Measurements from ENCODE around the gene MRPL27.

GRCh38 chr17:50344731-50345365 is 28.1 kb downstream of the MRPL27 start:
- TF ChIP-seq POLR2A (IDR thresholded peaks at IDR 0.05), result no peak
- TF ChIP-seq, protein P1, sequence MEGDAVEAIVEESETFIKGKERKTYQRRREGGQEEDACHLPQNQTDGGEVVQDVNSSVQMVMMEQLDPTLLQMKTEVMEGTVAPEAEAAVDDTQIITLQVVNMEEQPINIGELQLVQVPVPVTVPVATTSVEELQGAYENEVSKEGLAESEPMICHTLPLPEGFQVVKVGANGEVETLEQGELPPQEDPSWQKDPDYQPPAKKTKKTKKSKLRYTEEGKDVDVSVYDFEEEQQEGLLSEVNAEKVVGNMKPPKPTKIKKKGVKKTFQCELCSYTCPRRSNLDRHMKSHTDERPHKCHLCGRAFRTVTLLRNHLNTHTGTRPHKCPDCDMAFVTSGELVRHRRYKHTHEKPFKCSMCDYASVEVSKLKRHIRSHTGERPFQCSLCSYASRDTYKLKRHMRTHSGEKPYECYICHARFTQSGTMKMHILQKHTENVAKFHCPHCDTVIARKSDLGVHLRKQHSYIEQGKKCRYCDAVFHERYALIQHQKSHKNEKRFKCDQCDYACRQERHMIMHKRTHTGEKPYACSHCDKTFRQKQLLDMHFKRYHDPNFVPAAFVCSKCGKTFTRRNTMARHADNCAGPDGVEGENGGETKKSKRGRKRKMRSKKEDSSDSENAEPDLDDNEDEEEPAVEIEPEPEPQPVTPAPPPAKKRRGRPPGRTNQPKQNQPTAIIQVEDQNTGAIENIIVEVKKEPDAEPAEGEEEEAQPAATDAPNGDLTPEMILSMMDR (IDR thresholded peaks at IDR 0.05), result no peak

Measured in Peyer's patch (tissue), 4 donors.